ENCODE data around the gene GPR176.

The GPR176 gene

GRCh38 chr15:39959411-39959810 lies 39.3 kb upstream of the GPR176 start:
- H3K27ac ChIP-seq = no peak overlapping the region
- no peak for TF ChIP-seq CTCF (conservative IDR thresholded peaks at IDR 0.05)
- no peak for TF ChIP-seq ZFX (IDR thresholded peaks at IDR 0.05)

DNA sequence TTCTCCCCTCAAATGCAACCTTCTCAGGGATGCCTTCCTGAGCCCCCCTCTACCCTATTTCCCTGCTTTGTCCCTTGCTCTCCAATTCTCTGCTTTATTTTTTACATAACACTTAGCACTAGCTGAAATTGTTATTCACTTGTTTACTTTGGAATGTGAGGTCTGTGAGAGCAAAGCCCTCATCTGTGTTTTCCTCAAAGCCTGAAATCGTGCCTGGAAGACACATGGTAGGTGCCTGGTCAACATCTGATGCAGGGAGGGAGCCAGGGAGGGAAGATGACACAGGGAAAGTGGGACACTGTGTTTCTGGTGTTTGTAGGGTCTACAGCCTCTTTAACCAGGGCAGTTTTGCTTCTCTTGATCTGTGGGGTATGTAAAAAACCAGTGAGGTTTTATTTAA lies 37.4 kb upstream of the GPR176 start:
- no peak overlapping the region for H3K27ac ChIP-seq
- no peak for TF ChIP-seq ZFX (IDR thresholded peaks at IDR 0.05)
- TF ChIP-seq CTCF (conservative IDR thresholded peaks at IDR 0.05) = no peak

DNA sequence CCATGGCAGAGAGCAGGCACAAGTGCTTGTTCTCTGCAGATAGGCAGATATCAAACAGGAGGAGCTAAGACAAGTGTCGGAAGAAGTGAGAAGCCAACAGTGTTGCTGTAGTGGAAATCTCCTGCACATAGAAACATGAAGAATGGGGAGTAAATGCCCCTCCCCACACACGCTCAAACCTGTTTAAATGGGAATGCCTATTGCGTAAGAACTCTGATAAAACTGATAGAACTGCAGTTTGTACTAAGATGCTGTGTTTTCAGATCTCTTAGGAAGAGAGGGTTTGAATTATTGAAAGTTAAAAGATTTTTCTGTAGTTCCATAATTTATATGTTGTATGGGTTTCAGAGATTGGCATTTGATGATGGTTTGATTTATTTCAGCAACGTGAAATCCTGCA lies 33.5 kb upstream of the GPR176 start:
- TF ChIP-seq ZFX (IDR thresholded peaks at IDR 0.05) (no peak), CTCF (conservative IDR thresholded peaks at IDR 0.05) (no peak)
- H3K27ac ChIP-seq = no peak overlapping the region

DNA sequence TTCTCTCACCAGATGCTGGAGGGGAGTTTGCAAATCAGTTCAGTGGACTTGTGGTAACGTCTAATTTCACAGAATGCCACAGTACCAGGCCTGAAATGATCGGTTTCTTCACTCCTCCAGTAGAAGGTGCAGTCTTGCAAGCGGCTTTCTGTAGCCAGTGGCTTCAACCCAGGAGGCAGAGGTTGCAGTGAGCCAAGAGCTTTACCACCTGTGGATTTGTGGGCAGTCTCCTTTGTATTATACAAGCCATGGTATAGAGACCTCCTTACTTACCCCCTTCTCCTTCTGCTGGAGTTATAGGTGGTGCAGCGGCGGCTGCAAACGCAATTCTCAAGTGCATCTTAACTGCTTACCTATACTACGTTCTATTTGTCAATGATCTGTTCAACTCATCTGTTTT lies 31.5 kb upstream of the GPR176 start:
- no peak overlapping the region for H3K27ac ChIP-seq
- no peak for TF ChIP-seq ZFX (IDR thresholded peaks at IDR 0.05)
- no peak for TF ChIP-seq CTCF (conservative IDR thresholded peaks at IDR 0.05)

GRCh38 chr15:39948817-39949216 lies 28.8 kb upstream of the GPR176 start:
- TF ChIP-seq ZFX (IDR thresholded peaks at IDR 0.05) = no peak
- TF ChIP-seq CTCF (conservative IDR thresholded peaks at IDR 0.05) = no peak
- H3K27ac ChIP-seq = no peak overlapping the region

- TF ChIP-seq CTCF (conservative IDR thresholded peaks at IDR 0.05) = no peak
- no peak for TF ChIP-seq ZFX (IDR thresholded peaks at IDR 0.05)
- no peak overlapping the region for H3K27ac ChIP-seq
These were observed 27.5 kb upstream of the GPR176 start for GRCh38 chr15:39947401-39948197.

- no peak for TF ChIP-seq ZFX (IDR thresholded peaks at IDR 0.05)
- no peak for TF ChIP-seq CTCF (conservative IDR thresholded peaks at IDR 0.05)
- no peak overlapping the region for H3K27ac ChIP-seq
These were observed 26.8 kb upstream of the GPR176 start for GRCh38 chr15:39946862-39947261.
